IPS-18a (cell line): Measurements from ENCODE around the gene ITGB1.

Source experiments
- H3K27ac ChIP-seq: one replicate; pipeline ENCODE4 v1.5.1; 2013; ENCODE audit warnings: low read length
- H3K27me3 ChIP-seq: one replicate; pipeline ENCODE4 v1.6.1; 2013; ENCODE audit warnings: mild to moderate bottlenecking, low read length; ENCODE audit not compliant: control insufficient read depth, insufficient read depth
- H3K36me3 ChIP-seq: one replicate; pipeline ENCODE4 v1.6.1; 2013; ENCODE audit warnings: low read depth, low read length; ENCODE audit not compliant: control insufficient read depth
- H3K4me1 ChIP-seq: one replicate; pipeline ENCODE4 v1.6.1; 2013; ENCODE audit warnings: low read depth, low read length; ENCODE audit not compliant: control insufficient read depth
- H3K4me3 ChIP-seq: one replicate; pipeline ENCODE4 v1.5.1; 2013; ENCODE audit warnings: low read length
- H3K9ac ChIP-seq: one replicate; pipeline ENCODE4 v1.6.1; 2013; ENCODE audit warnings: mild to moderate bottlenecking, low read length, moderate library complexity
- H3K9me3 ChIP-seq: one replicate; pipeline ENCODE4 v1.6.1; 2013; ENCODE audit warnings: low read depth, low read length; ENCODE audit not compliant: control insufficient read depth

Gene ITGB1

GRCh38 chr10:32891261-32891660 is 66.8 kb downstream of the ITGB1 start:
- no peaks in the 10 kb centered on the region for H3K9me3 ChIP-seq
- H3K27ac ChIP-seq, result no peak overlapping the region
- H3K27me3 ChIP-seq, result no peaks in the 10 kb centered on the region
- H3K9ac ChIP-seq, result no peak overlapping the region
- peaks cover 8% of the 10 kb centered on the region for H3K36me3 ChIP-seq
- H3K4me3 ChIP-seq, result no peak overlapping the region
- H3K4me1 ChIP-seq, result no peaks in the 10 kb centered on the region

GRCh38 chr10:32890444-32890843 is 67.6 kb downstream of the ITGB1 start:
- Histone ChIP-seq H3K36me3 (no peaks in the 10 kb centered on the region), H3K27me3 (no peaks in the 10 kb centered on the region), H3K27ac (no peak overlapping the region), H3K4me1 (no peaks in the 10 kb centered on the region), H3K9me3 (no peaks in the 10 kb centered on the region), H3K9ac (no peak overlapping the region), H3K4me3 (no peak overlapping the region)

- Histone ChIP-seq H3K9me3 (no peaks in the 10 kb centered on the region), H3K4me1 (no peaks in the 10 kb centered on the region), H3K27ac (no peak overlapping the region), H3K4me3 (no peak overlapping the region), H3K27me3 (no peaks in the 10 kb centered on the region), H3K9ac (no peak overlapping the region), H3K36me3 (no peaks in the 10 kb centered on the region)
These were observed 68.3 kb downstream of the ITGB1 start for GRCh38 chr10:32889631-32890212.

GRCh38 chr10:32888161-32888927 is 69.7 kb downstream of the ITGB1 start:
- Histone ChIP-seq H3K36me3 (no peaks in the 10 kb centered on the region), H3K4me3 (no peak overlapping the region), H3K9ac (no peak overlapping the region), H3K4me1 (no peaks in the 10 kb centered on the region), H3K27ac (no peak overlapping the region), H3K27me3 (no peaks in the 10 kb centered on the region), H3K9me3 (no peaks in the 10 kb centered on the region)

- no peaks in the 10 kb centered on the region for H3K27me3 ChIP-seq
- no peaks in the 10 kb centered on the region for H3K36me3 ChIP-seq
- no peak overlapping the region for H3K9ac ChIP-seq
These were observed 70.5 kb downstream of the ITGB1 start for GRCh38 chr10:32887481-32887880.

GRCh38 chr10:32882076-32882475 is 76.0 kb downstream of the ITGB1 start:
- H3K27ac ChIP-seq, result no peak overlapping the region
- H3K4me1 ChIP-seq, result peaks cover 3% of the 10 kb centered on the region
- no peak overlapping the region for H3K9ac ChIP-seq
- no peaks in the 10 kb centered on the region for H3K36me3 ChIP-seq
- no peak overlapping the region for H3K4me3 ChIP-seq
- no peaks in the 10 kb centered on the region for H3K27me3 ChIP-seq
- H3K9me3 ChIP-seq, result no peaks in the 10 kb centered on the region

More at GRCh38 chr10:32887481-32887880, 70.5 kb downstream of the ITGB1 start:
- Histone ChIP-seq H3K27ac (no peak overlapping the region), H3K9me3 (no peaks in the 10 kb centered on the region), H3K4me1 (no peaks in the 10 kb centered on the region), H3K4me3 (no peak overlapping the region)

GRCh38 chr10:32878646-32879045 is 79.4 kb downstream of the ITGB1 start:
- no peaks in the 10 kb centered on the region for H3K9me3 ChIP-seq
- H3K36me3 ChIP-seq, result no peaks in the 10 kb centered on the region
- no peak overlapping the region for H3K27ac ChIP-seq
- H3K27me3 ChIP-seq, result no peaks in the 10 kb centered on the region
- no peak overlapping the region for H3K9ac ChIP-seq
- peaks cover 3% of the 10 kb centered on the region for H3K4me1 ChIP-seq
- no peak overlapping the region for H3K4me3 ChIP-seq

GRCh38 chr10:32877915-32878314 is 80.1 kb downstream of the ITGB1 start:
- Histone ChIP-seq H3K4me1 (peaks cover 3% of the 10 kb centered on the region), H3K36me3 (no peaks in the 10 kb centered on the region), H3K9ac (no peak overlapping the region), H3K27me3 (no peaks in the 10 kb centered on the region), H3K9me3 (no peaks in the 10 kb centered on the region), H3K27ac (no peak overlapping the region), H3K4me3 (no peak overlapping the region)

GRCh38 chr10:32865170-32865569 is 92.9 kb downstream of the ITGB1 start:
- H3K9me3 ChIP-seq, result no peaks in the 10 kb centered on the region

GRCh38 chr10:32854435-32854834 is 103.6 kb downstream of the ITGB1 start:
- Histone ChIP-seq H3K27me3 (no peaks in the 10 kb centered on the region), H3K9ac (no peak overlapping the region), H3K9me3 (no peaks in the 10 kb centered on the region), H3K4me1 (no peaks in the 10 kb centered on the region), H3K36me3 (no peaks in the 10 kb centered on the region), H3K4me3 (no peak overlapping the region), H3K27ac (no peak overlapping the region)

More at GRCh38 chr10:32865170-32865569, 92.9 kb downstream of the ITGB1 start:
- Histone ChIP-seq H3K4me1 (no peaks in the 10 kb centered on the region), H3K27ac (no peak overlapping the region), H3K36me3 (no peaks in the 10 kb centered on the region), H3K4me3 (no peak overlapping the region), H3K9ac (no peak overlapping the region), H3K27me3 (no peaks in the 10 kb centered on the region)

GRCh38 chr10:32851301-32851700 is 106.7 kb downstream of the ITGB1 start:
- Histone ChIP-seq H3K9ac (no peak overlapping the region), H3K9me3 (no peaks in the 10 kb centered on the region), H3K27me3 (no peaks in the 10 kb centered on the region), H3K27ac (no peak overlapping the region), H3K36me3 (no peaks in the 10 kb centered on the region), H3K4me1 (no peaks in the 10 kb centered on the region), H3K4me3 (no peak overlapping the region)
